ENCODE data around the gene LSM12. TPM values are rescaled to one million over a fixed set of nuclear protein-coding genes. Genes with fewer than 3 reads are reported as not detected.
A peak's percentile ranks its signal among the peaks of the same experiment; 100 is the strongest.

The LSM12 gene
- total RNA-seq, 2 experiments from 2014 or later, result 34.6 to 36.1 TPM

DNA sequence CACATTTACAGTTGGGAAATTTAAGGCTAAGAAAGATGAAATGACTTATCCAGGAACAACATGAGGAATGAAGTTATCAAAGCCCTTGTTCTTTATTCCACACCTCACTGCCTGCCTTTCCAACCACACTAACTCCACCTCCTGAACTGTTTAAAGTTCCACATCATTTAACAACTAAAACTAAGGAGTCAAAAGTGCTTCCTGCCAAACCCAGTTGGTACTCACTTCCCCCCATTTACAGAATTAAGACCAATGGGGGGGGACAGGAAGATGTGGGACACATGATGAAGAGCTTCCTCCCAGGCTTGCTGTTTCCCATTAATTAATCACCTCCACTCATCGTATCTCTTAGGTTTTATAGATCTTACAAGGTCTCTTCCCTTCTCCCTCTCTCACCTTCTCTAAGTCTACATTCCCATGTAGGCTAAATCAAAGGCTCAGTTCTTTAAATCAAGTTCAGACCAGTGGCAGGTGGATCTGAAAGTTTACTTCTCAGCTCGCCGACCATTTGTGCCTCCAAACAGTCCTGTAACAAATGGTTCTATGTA, 32.5 kb downstream of the LSM12 start:
- Mint-ChIP-seq H3K9me3 (no peaks in the 10 kb centered on the region), H3K36me3 (ENCODE audit: low read depth) (peaks cover 61% of the 10 kb centered on the region), H3K4me3 (no peak overlapping the region), H3K4me1 (ENCODE audit: low read depth) (peaks cover 4% of the 10 kb centered on the region), H3K27ac (no peak overlapping the region), H3K27me3 (no peaks in the 10 kb centered on the region)
- Histone ChIP-seq H3K36me3 (ENCODE audit: insufficient read depth, low read length) (peaks cover 46% of the 10 kb centered on the region), H3K4me1 (ENCODE audit: insufficient read depth, low read length) (no peaks in the 10 kb centered on the region), H3K27ac (ENCODE audit: low read depth in 1 of 2, low read length in 2 of 2) (no peak overlapping the region), H3K9me3 (ENCODE audit: control insufficient read depth in 1 of 2, insufficient read depth in 1 of 2, low read length in 2 of 2) (no peaks in the 10 kb centered on the region), H3K27me3 (ENCODE audit: control insufficient read depth in 1 of 2, insufficient read depth in 2 of 2, low read length in 2 of 2) (no peaks in the 10 kb centered on the region), H3K4me3 (ENCODE audit: low read length) (no peak overlapping the region)
- no peak for TF ChIP-seq CTCF (IDR thresholded peaks at IDR 0.05)
- ATAC-seq (ENCODE audit: poor library complexity) (no peak), DNase-seq (peak in 1 of 14 experiments; percentile 16)
- POLR2A ChIA-PET, result no interaction called here
- intact Hi-C loops (cut with DNase I, micrococcal nuclease), result no loop called here
- CTCF ChIA-PET, result interaction anchor here (0.6 kb wide), 1 partner anchor 10 kb away, joined by 3 read pairs; no protein-coding TSS in a partner anchor

DNA sequence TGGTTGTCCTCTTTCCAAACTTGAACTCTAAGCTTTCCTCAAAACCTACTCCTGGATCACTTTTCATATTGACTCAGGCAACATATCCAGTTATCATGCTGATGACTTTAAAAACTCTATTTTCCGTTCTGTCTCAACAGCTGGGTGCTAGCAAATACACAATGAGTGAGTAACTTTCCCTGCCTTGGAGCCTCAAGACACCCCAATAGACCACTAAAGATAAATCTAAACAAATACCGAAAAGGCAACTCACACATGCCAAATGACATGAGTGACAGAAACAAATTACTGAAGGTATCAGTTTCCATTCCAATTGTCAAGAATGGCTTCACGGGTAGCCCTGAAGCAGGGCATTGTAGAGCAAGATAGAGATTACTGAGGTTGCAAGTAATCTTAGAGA, 36.0 kb downstream of the LSM12 start:
- CTCF ChIA-PET, result no interaction called here
- peaks cover 4% of the 10 kb centered on the region for H3K4me1 Mint-ChIP-seq (ENCODE audit: low read depth)
- Histone ChIP-seq H3K36me3 (ENCODE audit: insufficient read depth, low read length) (peaks cover 20% of the 10 kb centered on the region), H3K4me1 (ENCODE audit: insufficient read depth, low read length) (no peaks in the 10 kb centered on the region), H3K9me3 (ENCODE audit: control insufficient read depth in 1 of 2, insufficient read depth in 1 of 2, low read length in 2 of 2) (no peaks in the 10 kb centered on the region), H3K27ac (ENCODE audit: low read depth in 1 of 2, low read length in 2 of 2) (no peak overlapping the region), H3K27me3 (ENCODE audit: control insufficient read depth in 1 of 2, insufficient read depth in 2 of 2, low read length in 2 of 2) (no peaks in the 10 kb centered on the region), H3K4me3 (ENCODE audit: low read length) (no peak overlapping the region)
- H3K27me3 Mint-ChIP-seq, result no peaks in the 10 kb centered on the region
- POLR2A ChIA-PET, result no interaction called here
- no peak for DNase-seq
- ATAC-seq (ENCODE audit: poor library complexity), result no peak
- peaks cover 34% of the 10 kb centered on the region for H3K36me3 Mint-ChIP-seq (ENCODE audit: low read depth)
- no peaks in the 10 kb centered on the region for H3K9me3 Mint-ChIP-seq
- H3K27ac Mint-ChIP-seq, result no peak overlapping the region
- intact Hi-C loops (cut with DNase I, micrococcal nuclease), result no loop called here
- no peak for TF ChIP-seq CTCF (IDR thresholded peaks at IDR 0.05)
- no peak overlapping the region for H3K4me3 Mint-ChIP-seq

DNA sequence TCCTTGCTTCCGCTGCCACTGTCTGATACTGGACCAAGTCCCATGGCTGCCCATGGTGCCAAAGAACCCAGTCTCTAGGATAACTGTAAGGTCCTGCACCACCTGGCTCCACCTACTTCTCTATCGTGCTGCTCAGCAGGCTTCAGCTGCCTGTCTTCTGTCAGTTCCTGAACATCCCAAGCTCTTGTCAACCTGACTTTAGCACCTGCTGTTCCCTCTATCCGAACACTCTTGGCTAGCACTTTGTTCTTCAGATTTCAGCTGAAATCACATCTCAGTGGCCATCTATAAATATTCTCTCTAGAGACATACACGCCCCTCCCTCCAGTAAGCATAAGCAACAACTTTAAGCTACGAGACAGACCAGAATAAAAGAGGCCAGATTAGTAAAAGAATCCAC, 36.7 kb downstream of the LSM12 start:
- Mint-ChIP-seq H3K27ac (no peak overlapping the region), H3K9me3 (no peaks in the 10 kb centered on the region), H3K4me3 (no peak overlapping the region), H3K4me1 (ENCODE audit: low read depth) (peaks cover 4% of the 10 kb centered on the region), H3K27me3 (no peaks in the 10 kb centered on the region), H3K36me3 (ENCODE audit: low read depth) (peaks cover 34% of the 10 kb centered on the region)
- Histone ChIP-seq H3K4me3 (ENCODE audit: low read length) (no peak overlapping the region), H3K36me3 (ENCODE audit: insufficient read depth, low read length) (peaks cover 20% of the 10 kb centered on the region), H3K4me1 (ENCODE audit: insufficient read depth, low read length) (no peaks in the 10 kb centered on the region), H3K9me3 (ENCODE audit: control insufficient read depth in 1 of 2, insufficient read depth in 1 of 2, low read length in 2 of 2) (no peaks in the 10 kb centered on the region), H3K27me3 (ENCODE audit: control insufficient read depth in 1 of 2, insufficient read depth in 2 of 2, low read length in 2 of 2) (no peaks in the 10 kb centered on the region), H3K27ac (ENCODE audit: low read depth in 1 of 2, low read length in 2 of 2) (no peak overlapping the region)
- intact Hi-C loops (cut with DNase I, micrococcal nuclease), result no loop called here
- ChIA-PET POLR2A (no interaction called here), CTCF (interaction anchor here (1.9 kb wide), 1 partner anchor 13 kb away, joined by 8 read pairs; no protein-coding TSS in a partner anchor)
- DNase-seq (no peak), ATAC-seq (ENCODE audit: poor library complexity) (no peak)
- TF ChIP-seq CTCF (IDR thresholded peaks at IDR 0.05), result no peak

All from CD4-positive, alpha-beta T cell (primary cell).